ENCODE measurements around the gene SLC24A4.
A peak's percentile ranks its signal among the peaks of the same experiment; 100 is the strongest.

The SLC24A4 gene

GRCh38 chr14:92452471-92452870 lies 129.5 kb downstream of the SLC24A4 start (continued):
- TF ChIP-seq, protein P1, sequence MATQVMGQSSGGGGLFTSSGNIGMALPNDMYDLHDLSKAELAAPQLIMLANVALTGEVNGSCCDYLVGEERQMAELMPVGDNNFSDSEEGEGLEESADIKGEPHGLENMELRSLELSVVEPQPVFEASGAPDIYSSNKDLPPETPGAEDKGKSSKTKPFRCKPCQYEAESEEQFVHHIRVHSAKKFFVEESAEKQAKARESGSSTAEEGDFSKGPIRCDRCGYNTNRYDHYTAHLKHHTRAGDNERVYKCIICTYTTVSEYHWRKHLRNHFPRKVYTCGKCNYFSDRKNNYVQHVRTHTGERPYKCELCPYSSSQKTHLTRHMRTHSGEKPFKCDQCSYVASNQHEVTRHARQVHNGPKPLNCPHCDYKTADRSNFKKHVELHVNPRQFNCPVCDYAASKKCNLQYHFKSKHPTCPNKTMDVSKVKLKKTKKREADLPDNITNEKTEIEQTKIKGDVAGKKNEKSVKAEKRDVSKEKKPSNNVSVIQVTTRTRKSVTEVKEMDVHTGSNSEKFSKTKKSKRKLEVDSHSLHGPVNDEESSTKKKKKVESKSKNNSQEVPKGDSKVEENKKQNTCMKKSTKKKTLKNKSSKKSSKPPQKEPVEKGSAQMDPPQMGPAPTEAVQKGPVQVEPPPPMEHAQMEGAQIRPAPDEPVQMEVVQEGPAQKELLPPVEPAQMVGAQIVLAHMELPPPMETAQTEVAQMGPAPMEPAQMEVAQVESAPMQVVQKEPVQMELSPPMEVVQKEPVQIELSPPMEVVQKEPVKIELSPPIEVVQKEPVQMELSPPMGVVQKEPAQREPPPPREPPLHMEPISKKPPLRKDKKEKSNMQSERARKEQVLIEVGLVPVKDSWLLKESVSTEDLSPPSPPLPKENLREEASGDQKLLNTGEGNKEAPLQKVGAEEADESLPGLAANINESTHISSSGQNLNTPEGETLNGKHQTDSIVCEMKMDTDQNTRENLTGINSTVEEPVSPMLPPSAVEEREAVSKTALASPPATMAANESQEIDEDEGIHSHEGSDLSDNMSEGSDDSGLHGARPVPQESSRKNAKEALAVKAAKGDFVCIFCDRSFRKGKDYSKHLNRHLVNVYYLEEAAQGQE (tag by site-specific recombination; IDR thresholded peaks at IDR 0.05) = no peak
- TF ChIP-seq ZNF785 (tag by site-specific recombination; IDR thresholded peaks at IDR 0.05) (no peak), ZNF501 (tag by site-specific recombination; IDR thresholded peaks at IDR 0.05) (no peak)

DNA sequence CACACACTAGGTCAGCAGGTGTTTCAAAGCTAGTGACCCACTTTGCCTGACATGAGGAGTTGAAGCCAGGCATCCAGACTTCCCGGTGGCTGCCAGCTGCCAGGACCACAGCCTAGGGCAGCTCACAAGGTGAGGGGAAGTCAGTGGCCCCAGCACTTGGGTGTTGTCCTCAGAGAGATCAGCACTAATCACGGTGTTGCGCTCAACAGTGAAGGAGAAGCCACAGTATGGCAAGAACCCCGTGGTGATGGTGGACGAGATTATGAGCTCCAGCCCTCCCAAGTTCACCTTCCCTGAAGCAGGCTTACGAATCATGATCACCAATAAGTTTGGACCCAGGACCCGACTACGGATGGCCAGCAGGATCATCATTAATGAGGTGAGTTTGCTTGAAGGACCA lies 130.7 kb downstream of the SLC24A4 start:
- Histone ChIP-seq H3K9me3 (ENCODE audit: control insufficient read depth, insufficient read depth, low read depth, low read length) (no peaks in the 10 kb centered on the region), H3K27ac (ENCODE audit: extremely low read depth, low read depth, low read length) (no peak overlapping the region), H3K36me3 (ENCODE audit: control insufficient read depth in 2 of 2, insufficient read depth in 1 of 2, low read length in 2 of 2) (no peaks in the 10 kb centered on the region), H3K4me1 (ENCODE audit: control insufficient read depth, insufficient read depth, low read length) (no peaks in the 10 kb centered on the region), H3K4me3 (ENCODE audit: low read depth, low read length) (no peak overlapping the region)
- no peak for TF ChIP-seq ZNF394 (tag by site-specific recombination; IDR thresholded peaks at IDR 0.05; ENCODE audit: borderline replicate concordance)
- TF ChIP-seq ZFP37 (tag by site-specific recombination; IDR thresholded peaks at IDR 0.05) = no peak
- no peak for TF ChIP-seq ZNF654 (tag by site-specific recombination; IDR thresholded peaks at IDR 0.05; ENCODE audit: low read depth)
- POLR2A ChIA-PET = no interaction called here
- CTCF ChIA-PET = no interaction called here

- H3K36me3 ChIP-seq (ENCODE audit: control insufficient read depth in 2 of 2, insufficient read depth in 1 of 2, low read length in 2 of 2) = no peaks in the 10 kb centered on the region
- CTCF ChIA-PET = interaction anchor here (0.6 to 0.7 kb wide), 2 partner anchors 285 to 767 kb away, joined by 3 to 4 read pairs; no protein-coding TSS in a partner anchor
- H3K27ac ChIP-seq (ENCODE audit: extremely low read depth, low read depth, low read length) = no peak overlapping the region
- POLR2A ChIA-PET = no interaction called here
- H3K9me3 ChIP-seq (ENCODE audit: control insufficient read depth, insufficient read depth, low read depth, low read length) = no peaks in the 10 kb centered on the region
- TF ChIP-seq BCL11A (tag by site-specific recombination; IDR thresholded peaks at IDR 0.05; ENCODE audit: low read depth) (no peak), ZNF146 (tag by site-specific recombination; IDR thresholded peaks at IDR 0.05) (peak; percentile 68), HOXA7 (CRISPR knock-in tag; IDR thresholded peaks at IDR 0.05; ENCODE audit: borderline replicate concordance) (no peak)
- H3K4me3 ChIP-seq (ENCODE audit: low read depth, low read length) = no peak overlapping the region
- H3K4me1 ChIP-seq (ENCODE audit: control insufficient read depth, insufficient read depth, low read length) = no peaks in the 10 kb centered on the region
Measured at GRCh38 chr14:92455231-92455630, 132.3 kb downstream of the SLC24A4 start.

- Histone ChIP-seq H3K36me3 (ENCODE audit: control insufficient read depth in 2 of 2, insufficient read depth in 1 of 2, low read length in 2 of 2) (no peaks in the 10 kb centered on the region), H3K27ac (ENCODE audit: extremely low read depth, low read depth, low read length) (no peak overlapping the region), H3K4me3 (ENCODE audit: low read depth, low read length) (no peak overlapping the region), H3K4me1 (ENCODE audit: control insufficient read depth, insufficient read depth, low read length) (no peaks in the 10 kb centered on the region), H3K9me3 (ENCODE audit: control insufficient read depth, insufficient read depth, low read depth, low read length) (no peaks in the 10 kb centered on the region)
- ChIA-PET POLR2A (no interaction called here), CTCF (interaction anchor here (0.6 to 0.9 kb wide), 4 partner anchors 286 to 452 kb away, joined by 3 read pairs; no protein-coding TSS in a partner anchor)
- TF ChIP-seq ZNF654 (tag by site-specific recombination; IDR thresholded peaks at IDR 0.05; ENCODE audit: low read depth) (peak; percentile 55), CTCF (tag by site-specific recombination; IDR thresholded peaks at IDR 0.05) (peak; percentile 55)
- TF ChIP-seq, protein P2, sequence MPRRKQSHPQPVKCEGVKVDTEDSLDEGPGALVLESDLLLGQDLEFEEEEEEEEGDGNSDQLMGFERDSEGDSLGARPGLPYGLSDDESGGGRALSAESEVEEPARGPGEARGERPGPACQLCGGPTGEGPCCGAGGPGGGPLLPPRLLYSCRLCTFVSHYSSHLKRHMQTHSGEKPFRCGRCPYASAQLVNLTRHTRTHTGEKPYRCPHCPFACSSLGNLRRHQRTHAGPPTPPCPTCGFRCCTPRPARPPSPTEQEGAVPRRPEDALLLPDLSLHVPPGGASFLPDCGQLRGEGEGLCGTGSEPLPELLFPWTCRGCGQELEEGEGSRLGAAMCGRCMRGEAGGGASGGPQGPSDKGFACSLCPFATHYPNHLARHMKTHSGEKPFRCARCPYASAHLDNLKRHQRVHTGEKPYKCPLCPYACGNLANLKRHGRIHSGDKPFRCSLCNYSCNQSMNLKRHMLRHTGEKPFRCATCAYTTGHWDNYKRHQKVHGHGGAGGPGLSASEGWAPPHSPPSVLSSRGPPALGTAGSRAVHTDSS (tag by site-specific recombination; IDR thresholded peaks at IDR 0.05) = no peak
Measured at GRCh38 chr14:92456215-92457015, 133.4 kb downstream of the SLC24A4 start.

All from HEK293 (cell line).